ENCODE results near the gene NUDT14.

NUDT14 gene

DNA sequence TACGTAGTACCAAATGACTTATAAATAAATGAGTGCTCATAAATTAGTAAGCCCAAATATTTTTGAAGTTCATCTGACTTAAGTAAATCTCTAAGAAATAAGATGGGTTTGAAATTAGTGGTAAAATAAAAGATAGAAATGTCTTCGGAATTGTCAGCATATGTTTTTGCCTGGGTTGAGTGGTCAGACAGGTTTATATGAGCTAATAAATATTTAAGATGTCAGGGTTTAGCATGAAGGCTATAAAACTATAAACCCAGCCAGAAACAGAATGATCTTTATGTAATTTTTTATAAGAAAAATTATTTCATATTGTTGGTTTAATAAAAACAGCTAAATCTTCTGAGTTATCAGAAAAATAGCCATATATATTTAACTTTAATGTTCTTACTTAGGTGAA, 49.9 kb downstream of the NUDT14 start:
- no peak for DNase-seq (ENCODE audit: low read depth)

DNA sequence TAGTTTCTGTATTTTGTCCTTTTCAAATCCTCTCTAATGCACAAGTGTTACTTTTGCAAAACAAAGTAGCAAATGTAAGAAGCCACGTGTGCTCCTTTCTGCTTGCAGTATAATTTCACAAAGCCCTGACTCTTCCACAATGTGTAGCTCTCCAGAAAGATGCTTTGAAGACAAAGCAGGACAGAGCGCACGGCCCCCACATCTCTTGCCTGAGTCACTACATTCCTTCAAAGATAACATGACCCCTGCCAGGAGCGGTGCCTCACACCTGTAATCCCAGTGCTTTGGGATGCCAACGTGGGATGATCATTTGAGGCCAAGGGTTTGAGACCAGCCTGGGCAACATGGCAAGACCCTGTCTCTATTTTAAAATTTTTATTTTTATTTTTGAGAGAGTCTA, 53.1 kb downstream of the NUDT14 start:
- DNase-seq (ENCODE audit: low read depth): no peak

DNA sequence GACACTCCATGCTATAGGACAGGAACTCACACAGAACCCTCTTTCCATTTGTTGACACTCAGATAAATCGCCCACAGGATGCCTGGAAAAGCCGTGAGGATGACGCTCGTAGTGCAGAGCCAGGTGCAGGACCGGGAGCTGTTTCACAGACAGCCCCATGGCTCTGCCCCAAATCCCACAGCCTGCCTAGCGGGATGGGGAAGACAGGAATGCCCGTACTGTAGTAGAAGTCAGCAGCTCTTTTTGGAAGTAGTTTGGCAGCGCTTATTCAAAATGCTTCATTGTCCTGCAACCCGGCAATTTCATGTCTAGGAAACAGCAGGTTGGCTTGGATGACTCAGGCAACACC, 54.2 kb downstream of the NUDT14 start:
- DNase-seq (ENCODE audit: low read depth): no peak

DNA sequence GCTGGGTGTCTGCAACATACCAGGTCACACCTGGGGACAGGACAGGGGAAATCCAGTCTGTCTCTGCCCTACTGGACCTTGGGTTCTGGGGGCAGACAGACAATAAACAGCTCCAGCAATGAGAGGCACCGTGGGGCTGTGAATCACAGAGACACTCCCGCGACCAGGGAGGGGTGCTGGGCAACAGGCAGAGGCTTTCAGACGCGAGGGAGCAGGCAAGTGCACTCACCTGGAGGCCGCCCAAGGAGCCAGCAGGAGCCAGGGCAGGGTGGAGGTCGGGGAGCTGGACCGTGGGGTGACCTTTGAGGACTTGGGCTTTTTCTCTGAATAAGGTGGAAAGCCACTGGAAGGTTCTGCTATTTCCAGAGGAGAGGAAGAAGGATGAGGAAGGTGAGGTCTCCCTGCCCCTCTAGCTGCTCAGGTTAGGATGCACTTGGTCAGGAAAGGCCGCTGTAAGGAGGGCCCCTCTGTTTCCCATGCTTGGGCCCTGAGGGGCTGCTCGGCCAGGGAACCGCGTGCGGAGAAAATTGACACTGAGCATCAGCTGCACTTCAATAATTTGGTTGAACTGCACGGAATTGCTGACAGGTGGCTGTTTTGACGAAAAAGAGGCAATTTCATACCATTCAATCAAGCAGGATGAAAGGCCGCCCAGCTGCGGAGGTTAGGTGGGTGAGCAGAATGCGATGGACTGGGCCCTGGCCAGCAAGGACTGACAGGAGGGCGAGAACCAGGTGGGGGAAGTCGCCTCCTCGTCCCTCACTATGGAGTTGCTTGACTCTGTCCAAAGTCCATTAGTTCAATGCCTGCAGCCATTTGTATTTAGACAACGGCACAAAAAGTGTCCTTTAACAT, 54.8 kb downstream of the NUDT14 start:
- no peak for DNase-seq (ENCODE audit: low read depth)

DNA sequence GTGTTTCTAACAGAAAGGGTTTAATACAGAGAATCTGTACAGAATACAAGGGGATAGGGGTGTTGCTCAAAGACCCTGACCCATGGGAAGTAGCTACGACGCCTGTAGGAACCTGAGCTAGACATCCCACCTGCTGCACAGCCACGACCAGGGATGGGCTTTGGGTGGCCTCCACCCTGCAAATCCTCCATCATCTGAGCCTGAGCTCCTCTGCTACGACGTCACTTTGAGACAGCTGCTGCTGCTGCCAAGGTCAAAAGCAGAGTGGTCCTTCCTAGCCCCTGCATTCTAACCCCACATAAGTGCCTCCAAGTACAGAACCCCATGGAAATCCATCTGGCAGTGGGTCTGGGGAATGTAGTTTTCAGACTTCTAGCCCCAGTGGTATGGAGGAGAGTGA, 56.3 kb downstream of the NUDT14 start:
- DNase-seq (ENCODE audit: low read depth): no peak

DNA sequence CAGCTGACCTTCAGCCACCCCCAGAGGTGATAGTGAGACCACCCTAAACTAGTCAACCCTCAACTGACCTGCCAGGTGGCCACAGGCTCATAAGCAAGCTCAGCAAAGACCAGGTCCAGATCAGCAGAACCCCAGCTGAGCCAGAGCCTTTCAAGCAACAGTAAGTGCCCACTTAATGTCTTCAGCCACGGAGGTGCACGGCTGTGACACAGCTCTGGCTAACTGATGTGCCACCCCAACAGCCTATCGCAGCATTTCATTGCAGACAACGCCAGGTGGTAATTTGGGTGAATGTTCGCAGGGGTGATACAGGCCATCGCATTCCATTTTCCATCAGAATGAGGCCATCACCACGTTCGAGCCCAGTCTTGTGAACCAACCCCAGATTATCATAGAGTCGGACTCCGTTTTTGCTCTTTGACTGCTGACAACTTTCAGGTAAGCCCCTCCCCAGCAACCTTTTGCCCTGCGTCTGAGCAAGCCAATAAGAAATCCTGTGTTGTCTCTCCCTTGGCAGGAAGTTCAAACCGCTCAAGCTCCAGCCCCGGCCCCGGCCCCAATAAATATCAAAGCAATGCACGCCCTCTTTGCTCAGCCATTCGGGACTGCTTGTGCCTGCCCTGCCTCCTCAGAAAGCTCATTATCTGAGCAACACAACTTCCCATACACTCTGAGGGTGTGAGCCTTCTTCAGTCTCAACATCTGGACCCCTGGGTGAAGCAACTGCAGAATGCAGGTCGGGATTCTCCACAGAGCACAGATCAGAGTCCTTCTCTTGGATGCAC, 56.9 kb downstream of the NUDT14 start:
- no peak for DNase-seq (ENCODE audit: low read depth)

DNA sequence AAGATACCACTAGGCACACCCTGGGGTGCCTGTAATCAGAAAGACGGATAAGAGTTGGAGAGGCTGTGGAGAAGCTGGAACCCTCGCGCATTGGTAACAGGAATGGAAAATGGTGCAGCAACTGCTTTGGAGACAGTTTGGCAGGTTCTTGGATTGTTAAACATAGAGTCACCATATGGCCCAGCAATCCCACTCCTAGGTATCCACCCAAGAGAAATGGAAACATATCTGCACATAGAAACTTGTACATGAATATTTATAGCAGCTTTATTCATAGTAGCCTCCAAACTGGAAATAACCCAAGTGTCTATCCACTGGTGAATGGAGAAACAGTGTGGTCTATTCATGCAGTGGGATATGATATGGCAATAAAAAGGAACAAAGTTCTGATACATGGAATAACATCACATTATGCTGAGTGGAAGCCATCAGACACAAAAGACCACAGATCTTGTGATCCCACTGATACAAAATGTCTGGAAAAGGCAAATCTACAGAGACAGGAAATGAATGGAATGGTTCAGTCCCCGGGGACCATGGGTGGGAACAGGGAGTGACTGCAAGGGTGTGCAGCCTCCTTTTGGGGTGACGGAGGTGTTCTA, 57.9 kb downstream of the NUDT14 start:
- DNase-seq (ENCODE audit: low read depth): no peak

All from GM04504 (cell line).